Measurements from ENCODE around the gene SMIM24.
A peak's percentile ranks its signal among the peaks of the same experiment; 100 is the strongest.
"Not testable (repeated sequence)": the region's sequence is repeated elsewhere in the genome, so short reads cannot be mapped to it uniquely, and the experiment has no call there.

Gene SMIM24

GRCh38 chr19:3514930-3515329, 34.6 kb upstream of the SMIM24 start:
- DNase-seq (ENCODE audit: low spot score) = no peak

GRCh38 chr19:3513229-3514140, 33.2 kb upstream of the SMIM24 start:
- DNase-seq (ENCODE audit: low spot score) = no peak

GRCh38 chr19:3512562-3513228, 32.4 kb upstream of the SMIM24 start:
- DNase-seq (ENCODE audit: low spot score) = no peak

DNA sequence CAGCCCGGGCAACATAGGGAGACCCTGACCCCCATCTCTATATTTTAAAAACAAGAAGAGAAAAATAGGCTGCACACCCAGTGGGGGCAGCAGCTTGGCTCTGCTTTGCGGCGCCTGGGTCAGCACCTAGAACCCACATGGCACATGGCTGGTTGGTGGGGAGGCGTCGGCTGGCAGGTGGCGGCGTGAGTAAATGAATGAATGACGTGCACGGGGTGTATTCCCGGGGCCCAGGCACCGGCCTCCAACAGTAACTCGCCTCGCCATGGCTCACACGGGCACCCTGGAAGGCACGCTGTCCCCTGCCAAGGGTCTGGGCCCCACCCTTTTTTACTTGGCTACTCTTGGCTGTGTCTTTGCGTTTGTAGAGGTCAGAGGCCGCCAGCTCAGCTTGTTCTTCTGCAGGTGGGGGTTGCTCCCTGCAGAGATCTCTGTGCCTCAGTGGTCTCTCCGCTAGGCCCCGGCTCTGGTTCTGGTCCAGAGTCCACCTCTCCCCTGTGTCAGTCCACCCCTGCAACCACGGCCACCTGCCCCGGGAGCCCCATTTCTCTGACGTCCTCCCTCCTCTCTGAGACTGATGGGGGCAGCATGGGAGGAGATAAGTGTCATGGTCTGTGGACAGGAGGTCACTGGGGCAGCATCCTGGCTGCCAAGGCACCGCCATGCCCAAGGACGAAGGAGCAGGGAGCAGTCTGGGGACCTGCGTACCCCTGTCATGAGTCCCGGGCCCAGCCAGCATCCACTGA, 31.4 kb upstream of the SMIM24 start:
- no peak for DNase-seq (ENCODE audit: low spot score)

GRCh38 chr19:3510727-3511126, 30.4 kb upstream of the SMIM24 start:
- no peak for DNase-seq (ENCODE audit: low spot score)

DNA sequence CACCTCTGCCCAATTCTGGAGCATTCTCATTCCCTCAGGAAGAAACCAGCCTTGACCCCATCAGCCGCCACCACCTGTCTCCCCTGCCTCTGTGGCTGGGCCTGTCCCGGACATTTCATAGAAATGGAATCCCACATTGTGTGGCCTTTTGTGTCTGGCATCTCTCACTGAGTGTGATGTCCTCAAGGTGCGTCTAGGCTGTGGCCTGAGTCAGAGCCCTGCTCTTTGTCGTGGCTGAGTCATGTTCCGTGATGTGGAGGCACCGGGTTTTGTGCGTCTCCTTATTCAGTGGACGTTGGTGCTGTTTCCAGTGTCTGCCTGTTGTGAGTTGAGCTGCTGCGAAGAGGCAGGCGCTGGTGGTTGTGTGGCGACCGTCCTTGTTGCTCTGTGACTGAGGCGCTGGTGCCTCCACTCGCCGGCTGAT, 29.3 kb upstream of the SMIM24 start:
- DNase-seq (ENCODE audit: low spot score) = no peak

GRCh38 chr19:3508771-3509535, 28.6 kb upstream of the SMIM24 start:
- no peak for DNase-seq (ENCODE audit: low spot score)

- DNase-seq (ENCODE audit: low spot score) = not testable (repeated sequence)
Observed at GRCh38 chr19:3508121-3508661, 27.9 kb upstream of the SMIM24 start.

- DNase-seq (ENCODE audit: low spot score) = no peak
Observed at GRCh38 chr19:3507371-3508120, 27.2 kb upstream of the SMIM24 start.

- DNase-seq (ENCODE audit: low spot score) = no peak
Observed at GRCh38 chr19:3506384-3507340, 26.3 kb upstream of the SMIM24 start.

GRCh38 chr19:3505598-3506383, 25.5 kb upstream of the SMIM24 start, which contains the start of gene FZR1:
Gene FZR1, plus strand, starts transcription at chr19:3506311. Its CDS starts 16,679 bp downstream, at chr19:3522990.
- DNase-seq (ENCODE audit: low spot score) = peak; percentile 100

DNA sequence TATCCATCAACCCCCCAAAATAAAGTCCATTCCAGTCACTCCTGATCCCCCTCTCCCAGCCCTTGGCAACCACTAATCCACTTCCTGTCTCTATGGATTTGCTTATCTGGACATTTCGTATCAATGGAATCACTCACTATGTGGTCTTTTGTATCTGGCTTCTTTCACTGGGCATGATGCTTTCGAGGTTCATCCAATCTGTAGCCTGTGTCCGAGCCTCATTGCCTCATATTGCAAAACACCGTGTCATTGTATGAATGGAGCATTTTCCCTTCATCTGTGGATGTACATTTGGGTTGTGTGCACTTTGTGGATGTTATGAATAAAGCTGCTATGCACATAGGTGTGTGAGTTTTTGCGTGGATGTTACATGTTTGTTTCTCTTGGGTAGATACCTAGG, 24.4 kb upstream of the SMIM24 start:
- no peak for DNase-seq (ENCODE audit: low spot score)

DNA sequence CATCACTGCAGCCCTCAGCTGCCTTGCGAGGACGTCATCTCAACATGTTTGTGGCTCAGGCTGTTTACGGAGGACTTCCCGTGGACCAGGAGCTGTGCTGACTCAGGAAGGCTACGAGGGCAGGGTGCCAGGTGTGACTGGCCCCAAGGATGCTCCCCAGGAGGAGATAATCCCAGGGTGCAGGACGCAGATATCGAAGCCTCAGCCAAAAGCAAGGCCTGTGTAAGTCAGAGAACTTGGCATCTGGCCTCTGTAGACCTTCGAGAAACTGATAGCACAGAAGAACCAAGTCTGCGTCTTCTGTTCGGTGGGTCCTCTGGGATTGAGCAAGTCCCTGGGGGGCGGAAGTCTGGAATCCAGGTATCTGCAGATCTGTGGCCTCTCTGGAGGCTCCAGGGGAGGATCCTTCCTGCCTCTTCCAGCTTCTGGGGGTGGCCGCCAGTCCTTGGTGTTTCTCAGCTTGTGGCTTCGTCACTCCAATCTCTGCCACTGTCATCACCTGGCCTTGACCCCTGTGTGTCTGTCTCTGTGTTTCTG, 22.8 kb upstream of the SMIM24 start:
- DNase-seq (ENCODE audit: low spot score) = no peak

GRCh38 chr19:3501780-3502179, 21.5 kb upstream of the SMIM24 start:
- DNase-seq (ENCODE audit: low spot score) = no peak

DNA sequence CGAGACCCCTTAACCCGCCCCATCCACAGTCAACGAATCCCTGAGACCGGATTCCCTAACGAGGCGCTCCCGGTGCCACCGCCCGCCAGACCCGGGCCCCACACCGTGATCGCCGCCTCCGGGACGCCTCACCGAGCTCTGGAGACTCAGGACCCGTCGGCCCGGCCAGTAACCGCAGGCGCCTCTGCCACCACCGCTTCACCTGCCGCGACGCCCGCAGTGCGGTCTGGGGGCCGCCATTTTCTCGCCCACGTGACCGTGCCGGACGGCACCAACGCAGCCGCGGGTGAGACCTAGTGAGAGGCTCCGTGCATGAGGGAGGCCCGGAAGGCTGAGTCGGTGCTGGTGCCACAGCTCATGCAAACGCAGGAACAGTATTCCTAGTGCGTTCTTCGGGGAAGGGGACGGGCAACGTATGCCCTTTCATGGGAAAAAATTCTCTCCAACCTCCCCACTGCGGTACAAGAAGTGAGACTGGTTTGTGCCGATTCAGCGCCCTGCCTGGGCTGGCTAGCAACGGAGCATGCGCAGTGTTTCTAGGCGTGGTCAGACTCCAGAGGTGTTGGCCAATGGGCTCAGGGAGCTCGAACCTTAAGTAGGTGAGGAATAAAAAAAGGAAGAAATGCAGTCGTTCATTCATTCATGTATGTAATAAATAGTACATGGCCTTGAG, 20.2 kb upstream of the SMIM24 start, which contains the start of gene DOHH:
Gene DOHH (minus strand): TSS at position 246 of the 673 bp plus-strand sequence. CDS start 3,860 bp downstream, outside the sequence.
- DNase-seq (ENCODE audit: low spot score) = peak; percentile 97

GRCh38 chr19:3499738-3500428, 19.6 kb upstream of the SMIM24 start:
- peak; percentile 41 for DNase-seq (ENCODE audit: low spot score)

All from D341Med (cell line).